ENCODE measurements around the gene OXER1. TPM values are rescaled to one million over a fixed set of nuclear protein-coding genes. Genes with fewer than 3 reads are reported as not detected.
A peak's percentile ranks its signal among the peaks of the same experiment; 100 is the strongest.

OXER1 gene
- total RNA-seq, 1 donor from 2014 or later = 0.75 TPM

DNA sequence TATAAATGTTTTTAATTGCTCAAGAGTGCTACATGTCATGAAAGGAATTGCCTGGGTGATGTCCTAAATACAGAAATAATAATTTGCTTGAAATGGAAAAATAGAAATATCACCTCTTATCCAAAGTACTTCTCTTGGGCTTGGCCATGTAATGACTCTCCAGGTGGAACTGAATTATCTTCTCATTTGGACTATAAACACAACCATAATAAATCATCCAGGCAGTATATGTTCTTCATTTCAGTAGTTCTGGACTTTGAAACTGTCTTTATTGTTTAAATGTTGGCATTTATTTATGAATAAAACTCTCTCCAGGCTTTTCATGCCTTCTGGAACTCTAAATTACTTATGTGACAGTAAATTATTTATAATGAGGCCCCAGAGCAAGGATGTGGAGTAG is 40.5 kb downstream of the OXER1 start:
- Histone ChIP-seq H3K27me3 (ENCODE audit: control insufficient read depth, insufficient read depth, low read length) (no peaks in the 10 kb centered on the region), H3K4me3 (ENCODE audit: low read depth, low read length) (no peak overlapping the region), H3K36me3 (ENCODE audit: control insufficient read depth, insufficient read depth, low read length) (no peaks in the 10 kb centered on the region)
- no peak for DNase-seq (ENCODE audit: low read depth)
- TF ChIP-seq CTCF (IDR thresholded peaks at IDR 0.05; ENCODE audit: insufficient read depth, low read length, poor library complexity, severe bottlenecking) = no peak

DNA sequence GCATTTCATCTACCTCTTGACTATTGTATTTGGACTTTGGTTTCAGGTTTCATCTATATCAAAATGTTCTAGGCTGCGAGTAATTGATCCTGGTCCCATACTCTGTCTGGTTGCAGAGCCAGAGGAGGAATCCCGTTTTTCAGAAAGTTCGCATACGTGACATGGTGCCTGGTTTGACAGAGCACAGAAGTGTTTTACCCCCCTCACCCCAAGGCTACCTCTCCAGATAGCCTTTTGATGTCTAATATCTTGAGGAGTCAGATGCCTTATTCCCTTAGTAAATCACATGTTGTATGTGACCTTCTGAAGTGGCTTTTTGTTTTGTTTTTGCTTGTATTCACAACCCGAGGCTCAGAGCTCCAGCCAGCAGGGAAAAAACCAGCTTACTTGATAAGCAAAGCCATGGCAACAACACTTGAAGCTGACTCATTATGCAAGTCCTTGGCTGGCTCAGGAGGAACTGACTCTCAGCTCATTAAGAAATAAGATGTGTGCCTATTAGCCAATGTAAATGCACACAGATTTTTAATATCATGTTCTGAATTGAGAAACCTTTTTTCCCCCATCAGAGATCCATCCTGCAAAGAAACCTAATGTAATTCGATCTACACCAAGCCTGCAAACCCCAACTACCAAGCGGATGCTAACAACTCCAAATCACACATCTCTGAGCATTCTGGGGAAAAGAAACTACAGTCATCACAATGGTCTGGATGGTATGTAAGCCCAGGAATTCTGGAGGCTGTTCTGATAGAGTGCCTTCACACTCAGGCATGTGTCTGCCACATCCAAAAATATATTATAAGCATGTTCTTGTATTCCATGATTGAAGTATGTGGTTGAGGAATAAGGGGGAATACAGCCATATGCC is 41.4 kb downstream of the OXER1 start:
- H3K36me3 ChIP-seq (ENCODE audit: control insufficient read depth, insufficient read depth, low read length) = no peaks in the 10 kb centered on the region
- no peak for TF ChIP-seq CTCF (IDR thresholded peaks at IDR 0.05; ENCODE audit: insufficient read depth, low read length, poor library complexity, severe bottlenecking)
- no peak overlapping the region for H3K4me3 ChIP-seq (ENCODE audit: low read depth, low read length)
- no peaks in the 10 kb centered on the region for H3K27me3 ChIP-seq (ENCODE audit: control insufficient read depth, insufficient read depth, low read length)
- DNase-seq (ENCODE audit: low read depth) = peak; percentile 67

GRCh38 chr2:42721898-42722297 is 42.0 kb downstream of the OXER1 start:
- no peak for TF ChIP-seq CTCF (IDR thresholded peaks at IDR 0.05; ENCODE audit: insufficient read depth, low read length, poor library complexity, severe bottlenecking)
- no peak for DNase-seq (ENCODE audit: low read depth)
- Histone ChIP-seq H3K36me3 (ENCODE audit: control insufficient read depth, insufficient read depth, low read length) (no peaks in the 10 kb centered on the region), H3K27me3 (ENCODE audit: control insufficient read depth, insufficient read depth, low read length) (no peaks in the 10 kb centered on the region), H3K4me3 (ENCODE audit: low read depth, low read length) (no peak overlapping the region)

DNA sequence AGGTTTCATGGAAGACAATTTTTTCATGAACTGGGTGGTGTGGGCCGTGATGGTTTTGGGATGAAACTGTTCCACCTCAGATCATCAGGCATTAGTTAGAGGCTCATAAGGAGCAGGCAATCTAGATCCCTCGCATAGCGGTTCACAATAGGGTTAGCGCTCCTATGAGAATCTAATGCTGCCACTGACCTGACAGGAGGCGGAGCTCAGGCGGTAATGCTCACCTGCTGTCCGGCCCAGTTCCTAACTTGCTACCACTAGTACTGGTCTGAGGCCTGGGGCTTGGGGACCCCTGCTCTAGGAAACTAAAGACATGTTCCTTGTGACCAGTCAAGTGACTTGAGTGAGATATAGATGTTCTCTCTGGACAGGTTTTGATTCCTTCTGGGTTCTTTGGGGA is 49.2 kb downstream of the OXER1 start:
- no peak for TF ChIP-seq CTCF (IDR thresholded peaks at IDR 0.05; ENCODE audit: insufficient read depth, low read length, poor library complexity, severe bottlenecking)
- no peak for DNase-seq (ENCODE audit: low read depth)
- Histone ChIP-seq H3K4me3 (ENCODE audit: low read depth, low read length) (no peak overlapping the region), H3K27me3 (ENCODE audit: control insufficient read depth, insufficient read depth, low read length) (no peaks in the 10 kb centered on the region), H3K36me3 (ENCODE audit: control insufficient read depth, insufficient read depth, low read length) (no peaks in the 10 kb centered on the region)

DNA sequence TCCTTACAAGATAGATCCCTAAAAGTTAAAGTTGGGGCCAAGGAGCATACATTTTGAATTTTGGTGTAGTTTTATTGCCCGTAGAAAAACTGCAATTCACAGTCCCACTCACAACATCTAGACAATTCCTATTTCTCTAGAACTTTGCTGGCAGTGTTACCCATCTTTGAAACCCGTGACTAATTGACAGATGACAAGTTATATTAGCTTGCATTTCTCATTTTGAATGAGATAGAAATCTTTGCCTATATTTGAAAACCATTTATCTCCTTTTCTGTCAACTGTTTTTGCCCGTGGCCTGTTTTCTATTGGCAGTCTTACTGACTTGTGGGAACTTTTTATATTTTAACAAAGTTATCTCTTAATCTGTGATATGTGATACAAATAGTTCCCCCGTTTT is 50.0 kb downstream of the OXER1 start:
- Histone ChIP-seq H3K4me3 (ENCODE audit: low read depth, low read length) (no peak overlapping the region), H3K27me3 (ENCODE audit: control insufficient read depth, insufficient read depth, low read length) (no peaks in the 10 kb centered on the region), H3K36me3 (ENCODE audit: control insufficient read depth, insufficient read depth, low read length) (no peaks in the 10 kb centered on the region)
- TF ChIP-seq CTCF (IDR thresholded peaks at IDR 0.05; ENCODE audit: insufficient read depth, low read length, poor library complexity, severe bottlenecking) = no peak
- DNase-seq (ENCODE audit: low read depth) = no peak

- DNase-seq (ENCODE audit: low read depth) = no peak
- Histone ChIP-seq H3K4me3 (ENCODE audit: low read depth, low read length) (no peak overlapping the region), H3K27me3 (ENCODE audit: control insufficient read depth, insufficient read depth, low read length) (no peaks in the 10 kb centered on the region), H3K36me3 (ENCODE audit: control insufficient read depth, insufficient read depth, low read length) (no peaks in the 10 kb centered on the region)
- TF ChIP-seq CTCF (IDR thresholded peaks at IDR 0.05; ENCODE audit: insufficient read depth, low read length, poor library complexity, severe bottlenecking) = no peak
Observed at GRCh38 chr2:42712934-42713333, 51.0 kb downstream of the OXER1 start.

All from kidney epithelial cell (primary cell).